Left lung (tissue), 10 donors: ENCODE results near the gene ME3. TPM values are rescaled to one million over a fixed set of nuclear protein-coding genes. Genes with fewer than 3 reads are reported as not detected.

ENCODE experiments used
- ATAC-seq: fragments of 200-7000 bp; cut with Tn5 transposase; one replicate; pipeline ENCODE4 v1.9.1; 2020; ENCODE audit warnings: moderate library complexity
- DNase-seq, 4 donors: peaks; one replicate each; pipeline ENCODE4 v3.0.0-alpha.2; 2013 to 2020
- H3K27ac ChIP-seq, 2 donors: fragments of 200-600 bp; sonication (generic) in 1 of 2; one replicate each; pipeline versions ENCODE4 v1.5.0 to v1.8.0; 2020 to 2021
- H3K27me3 ChIP-seq, 2 donors: fragments of 200-600 bp; sonication (generic) in 1 of 2; one replicate each; pipeline versions ENCODE4 v1.5.0 to v1.8.0; 2020 to 2021
- H3K36me3 ChIP-seq, 2 donors: fragments of 200-600 bp; sonication (generic) in 1 of 2; one replicate each; pipeline versions ENCODE4 v1.5.0 to v1.8.0; 2020 to 2021
- H3K4me1 ChIP-seq, 2 donors: fragments of 200-600 bp; one replicate each; pipeline ENCODE4 v1.8.0; 2021
- H3K4me3 ChIP-seq, 2 donors: fragments of 200-600 bp; sonication (generic) in 1 of 2; one replicate each; pipeline versions ENCODE4 v1.5.0 to v1.8.0; 2020 to 2021; ENCODE audit warnings: mild to moderate bottlenecking in 1 of 2
- H3K9me3 ChIP-seq, 2 donors: fragments of 200-600 bp; sonication (generic) in 1 of 2; one replicate each; pipeline versions ENCODE4 v1.5.0 to v1.8.0; 2020 to 2021
- intact Hi-C, 2 donors: fragments of 100-400 bp; cut with DNase I; formaldehyde crosslinking; loops; one replicate each; pipeline versions ENCODE4 v1.11.2 to v1.14.2; 2022
- polyA plus RNA-seq, 6 donors: library from polyadenylated mRNA; unstranded; fragments of 120-200 nt; gene quantifications; one replicate each; pipeline ENCODE4 v1.2.1, GENCODE V29; 2013; ENCODE audit not compliant: insufficient read length in 6 of 6
- total RNA-seq, 2 donors: library from RNA; stranded (reverse); fragmentation: NEBNext Ultra II Directional; extraction: Animal tissue kit (Norgen Biotek cat#: 25700); gene quantifications; one replicate each; pipeline ENCODE4 v1.2.1, GENCODE V29; 2021
- TF ChIP-seq, protein P1 (sequence below), 2 donors: fragments of 200-600 bp; sonication (generic) in 1 of 2; IDR thresholded peaks; one replicate each; pipeline versions ENCODE4 v1.5.0 to v1.8.0; 2021; ENCODE audit warnings: antibody characterized with exemption in 2 of 2
- donor health status: DM: no; HTN: yes; CAD: no.
- donor health status: DM: no; HTN: no; CAD: no.

Gene ME3
- total and polyA plus RNA-seq, 8 donors = 21.6 to 44.6 (median 30.5) TPM

DNA sequence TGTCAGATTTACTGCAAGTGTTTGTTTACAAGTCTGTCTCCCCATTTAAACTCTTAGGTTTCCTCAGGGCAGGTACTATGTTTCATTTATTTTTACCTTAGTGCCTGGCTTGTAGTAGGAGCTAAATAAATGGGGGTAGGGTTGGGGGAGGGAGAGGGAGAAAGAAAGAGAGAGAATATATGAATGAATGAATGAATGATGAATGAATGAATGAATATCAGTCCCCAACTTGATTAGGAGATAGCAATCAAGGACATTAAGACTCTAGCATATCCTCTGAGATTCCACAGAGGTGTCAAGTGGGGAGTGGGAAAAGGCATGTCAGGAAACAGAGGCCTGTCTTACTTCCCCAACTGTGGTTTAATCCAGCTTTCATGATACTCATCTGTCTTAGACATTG is 83.2 kb downstream of the ME3 start:
- no peak overlapping the region for H3K27ac ChIP-seq
- no peaks in the 10 kb centered on the region for H3K27me3 ChIP-seq
- no peak for ATAC-seq
- H3K9me3 ChIP-seq = no peaks in the 10 kb centered on the region
- DNase-seq = no peak
- intact Hi-C loops = no loop called here
- peaks cover 19 to 32% of the 10 kb centered on the region in 2 donors for H3K4me1 ChIP-seq
- H3K4me3 ChIP-seq = no peak overlapping the region
- TF ChIP-seq, protein P1, sequence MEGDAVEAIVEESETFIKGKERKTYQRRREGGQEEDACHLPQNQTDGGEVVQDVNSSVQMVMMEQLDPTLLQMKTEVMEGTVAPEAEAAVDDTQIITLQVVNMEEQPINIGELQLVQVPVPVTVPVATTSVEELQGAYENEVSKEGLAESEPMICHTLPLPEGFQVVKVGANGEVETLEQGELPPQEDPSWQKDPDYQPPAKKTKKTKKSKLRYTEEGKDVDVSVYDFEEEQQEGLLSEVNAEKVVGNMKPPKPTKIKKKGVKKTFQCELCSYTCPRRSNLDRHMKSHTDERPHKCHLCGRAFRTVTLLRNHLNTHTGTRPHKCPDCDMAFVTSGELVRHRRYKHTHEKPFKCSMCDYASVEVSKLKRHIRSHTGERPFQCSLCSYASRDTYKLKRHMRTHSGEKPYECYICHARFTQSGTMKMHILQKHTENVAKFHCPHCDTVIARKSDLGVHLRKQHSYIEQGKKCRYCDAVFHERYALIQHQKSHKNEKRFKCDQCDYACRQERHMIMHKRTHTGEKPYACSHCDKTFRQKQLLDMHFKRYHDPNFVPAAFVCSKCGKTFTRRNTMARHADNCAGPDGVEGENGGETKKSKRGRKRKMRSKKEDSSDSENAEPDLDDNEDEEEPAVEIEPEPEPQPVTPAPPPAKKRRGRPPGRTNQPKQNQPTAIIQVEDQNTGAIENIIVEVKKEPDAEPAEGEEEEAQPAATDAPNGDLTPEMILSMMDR (IDR thresholded peaks at IDR 0.05) = no peak
- no peaks in the 10 kb centered on the region for H3K36me3 ChIP-seq

DNA sequence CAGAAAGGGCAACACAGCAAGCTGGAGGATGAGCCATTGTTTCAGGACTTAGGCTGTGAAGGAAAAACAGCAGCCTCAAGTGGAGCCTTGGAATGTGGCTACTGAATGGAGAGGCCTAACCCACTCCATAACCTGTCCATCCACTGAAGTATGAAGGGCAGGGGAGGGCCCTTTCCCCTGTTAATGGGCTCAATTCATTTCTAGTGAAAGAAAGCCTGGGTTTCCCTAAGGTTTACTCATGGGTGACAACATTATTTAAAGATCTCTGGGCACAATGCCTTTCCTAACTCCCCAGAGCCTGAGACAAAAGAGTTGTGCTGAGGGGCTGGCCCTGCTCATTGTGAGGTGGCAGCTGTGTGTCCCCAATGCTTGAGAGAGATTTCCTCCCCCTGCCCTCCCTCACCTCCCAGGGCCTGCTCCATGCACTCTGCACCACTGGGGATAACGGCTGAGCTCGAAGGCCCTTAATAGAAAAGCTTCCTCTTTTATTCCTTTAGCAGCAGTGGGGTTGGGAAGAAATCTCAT is 83.8 kb downstream of the ME3 start:
- ATAC-seq = peak; percentile 74
- TF ChIP-seq, protein P1 (IDR thresholded peaks at IDR 0.05) = no peak
- Histone ChIP-seq H3K4me1 (peaks cover 19 to 31% of the 10 kb centered on the region in 2 donors), H3K36me3 (no peaks in the 10 kb centered on the region), H3K9me3 (no peaks in the 10 kb centered on the region), H3K27ac (peak overlapping the region in 1 of 2 donors; percentile 19), H3K27me3 (no peaks in the 10 kb centered on the region), H3K4me3 (no peak overlapping the region)
- peak in 2 of 4 donors; percentile 42 to 51 for DNase-seq
- intact Hi-C loops = no loop called here

DNA sequence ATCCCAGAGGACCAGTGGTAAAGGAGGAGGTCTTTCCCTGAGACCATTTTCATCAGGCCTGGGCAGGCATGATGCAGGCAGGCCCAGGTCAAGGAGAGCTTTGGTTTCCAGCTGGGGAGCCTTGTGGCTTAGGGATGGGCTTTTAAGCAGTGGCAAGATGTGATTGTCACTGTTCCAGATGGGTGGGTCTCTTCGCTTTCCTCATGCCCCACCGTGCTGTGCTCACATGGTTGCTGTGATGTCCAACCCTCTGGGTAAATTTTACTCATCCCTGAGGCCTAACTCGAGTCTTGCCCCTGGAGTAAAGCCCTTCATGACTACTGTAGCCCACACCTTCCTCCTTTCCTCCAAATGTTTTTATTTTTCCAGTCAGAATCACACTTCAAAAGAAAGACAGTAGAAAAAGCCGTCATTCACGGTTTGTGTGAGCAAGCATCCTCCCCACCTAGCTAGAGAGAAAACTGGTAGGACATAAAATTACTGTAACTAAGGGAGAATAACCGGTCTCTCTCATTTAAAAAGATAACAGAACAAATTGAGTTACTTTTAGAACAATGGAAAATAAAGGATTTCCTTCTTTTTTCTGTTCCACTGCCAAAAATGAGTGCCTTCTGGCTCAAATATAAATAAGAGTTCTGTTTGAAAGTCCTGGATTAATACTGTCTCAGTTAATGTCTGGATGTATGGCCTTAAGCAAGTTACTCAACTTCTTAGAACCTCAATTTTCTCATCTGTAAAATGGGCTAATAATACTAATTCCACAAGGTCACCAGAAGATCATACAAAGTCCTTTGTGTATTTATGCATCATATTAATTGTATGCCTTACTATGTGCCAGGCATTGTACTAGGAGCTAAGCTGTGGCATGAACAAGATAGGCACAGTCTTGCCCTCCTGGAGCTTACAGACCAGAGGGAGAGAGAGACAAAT is 84.9 kb downstream of the ME3 start:
- no peaks in the 10 kb centered on the region for H3K36me3 ChIP-seq
- DNase-seq (no peak), ATAC-seq (no peak)
- no peak overlapping the region for H3K4me3 ChIP-seq
- no peaks in the 10 kb centered on the region for H3K27me3 ChIP-seq
- H3K4me1 ChIP-seq = peaks cover 13 to 20% of the 10 kb centered on the region in 2 donors
- no peak overlapping the region for H3K27ac ChIP-seq
- intact Hi-C loops = no loop called here
- no peaks in the 10 kb centered on the region for H3K9me3 ChIP-seq
- TF ChIP-seq, protein P1 (IDR thresholded peaks at IDR 0.05) = no peak

DNA sequence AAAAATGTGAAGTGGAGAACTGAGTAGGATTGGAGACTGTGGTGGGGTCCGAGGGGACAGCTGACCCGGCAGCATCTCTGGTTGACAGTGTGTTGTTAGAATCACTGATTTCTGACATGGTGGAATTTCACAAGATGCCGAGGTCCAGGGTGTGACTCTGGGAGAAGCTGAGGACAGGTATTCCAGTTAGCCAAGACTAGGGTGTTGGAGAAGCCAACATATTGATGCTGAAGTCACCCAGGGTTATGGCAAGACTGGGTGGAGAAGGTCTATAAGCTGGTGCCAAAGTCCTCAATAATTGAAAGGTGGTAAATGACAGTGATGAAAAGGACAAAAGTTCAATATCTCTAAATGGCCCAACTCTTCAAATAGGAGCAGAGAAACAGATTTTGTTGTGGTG is 86.1 kb downstream of the ME3 start:
- intact Hi-C loops = no loop called here
- no peaks in the 10 kb centered on the region for H3K36me3 ChIP-seq
- ATAC-seq (no peak), DNase-seq (no peak)
- peaks cover 6 to 14% of the 10 kb centered on the region in 2 donors for H3K4me1 ChIP-seq
- H3K9me3 ChIP-seq = no peaks in the 10 kb centered on the region
- H3K27me3 ChIP-seq = no peaks in the 10 kb centered on the region
- H3K4me3 ChIP-seq = no peak overlapping the region
- no peak overlapping the region for H3K27ac ChIP-seq
- TF ChIP-seq, protein P1 (IDR thresholded peaks at IDR 0.05) = no peak

DNA sequence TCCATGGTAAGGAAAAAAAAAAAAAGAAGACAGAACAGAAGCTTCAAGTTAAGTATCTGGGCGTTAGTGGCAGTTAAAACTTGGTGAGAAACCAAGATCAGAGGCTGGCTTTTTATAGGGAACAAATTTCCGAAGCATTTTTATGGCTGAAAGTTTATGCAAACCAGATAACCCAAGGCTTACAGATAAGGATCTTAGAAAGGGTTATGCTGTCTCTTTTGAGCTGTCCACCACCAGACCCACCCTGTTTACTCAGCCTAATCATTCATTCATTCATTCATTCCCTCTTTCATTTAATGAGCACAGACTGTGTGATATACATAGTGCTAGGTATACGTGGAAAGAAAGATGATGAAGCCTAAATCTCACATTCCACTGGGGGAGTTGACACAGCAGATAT is 89.5 kb downstream of the ME3 start:
- ATAC-seq (no peak), DNase-seq (no peak)
- TF ChIP-seq, protein P1 (IDR thresholded peaks at IDR 0.05) = no peak
- Histone ChIP-seq H3K4me3 (no peak overlapping the region), H3K9me3 (no peaks in the 10 kb centered on the region), H3K27me3 (no peaks in the 10 kb centered on the region), H3K4me1 (peaks cover 0 to under 1% of the 10 kb centered on the region in 2 donors), H3K27ac (no peak overlapping the region), H3K36me3 (no peaks in the 10 kb centered on the region)
- intact Hi-C loops = no loop called here
